Calu3 (cell line): ENCODE data around the gene GRB10. TPM values are rescaled to one million over a fixed set of nuclear protein-coding genes. Genes with fewer than 3 reads are reported as not detected.
A peak's percentile ranks its signal among the peaks of the same experiment; 100 is the strongest.

ENCODE experiments used
- BruUV-seq: library from RNA; stranded (reverse); fragments of 400-500 nt; replicated peaks from 2 replicates; lab custom pipeline; 2021; lab: Mats Ljungman, UMichigan
- CTCF ChIA-PET: fragments of 300-600 bp; sonication (Branson Sonifier 250); formaldehyde crosslinking; loops from one replicate; lab custom pipeline; 2022; ENCODE audit warnings: antibody characterized with exemption; lab: Charles Lee
- DNase-seq: peaks from one replicate; pipeline ENCODE4 v3.0.0; 2022
- H3K27ac Mint-ChIP-seq: one replicate; pipeline ENCODE4 v1.8.0; 2022; ENCODE audit warnings: mixed read lengths; ENCODE audit not compliant: unreplicated experiment
- H3K27me3 Mint-ChIP-seq: one replicate; pipeline ENCODE4 v1.8.0; 2022; ENCODE audit warnings: mixed read lengths; ENCODE audit not compliant: unreplicated experiment
- H3K36me3 Mint-ChIP-seq: one replicate; pipeline ENCODE4 v1.8.0; 2022; ENCODE audit warnings: mild to moderate bottlenecking, moderate library complexity, mixed read lengths; ENCODE audit not compliant: insufficient read depth, unreplicated experiment
- H3K4me1 Mint-ChIP-seq: one replicate; pipeline ENCODE4 v1.8.0; 2022; ENCODE audit warnings: mild to moderate bottlenecking, low read depth, mixed read lengths; ENCODE audit not compliant: unreplicated experiment
- H3K4me3 Mint-ChIP-seq: one replicate; pipeline ENCODE4 v1.8.0; 2022; ENCODE audit warnings: mild to moderate bottlenecking, low read depth, moderate library complexity, mixed read lengths; ENCODE audit not compliant: unreplicated experiment
- H3K9me3 Mint-ChIP-seq: one replicate; pipeline ENCODE4 v1.8.0; 2022; ENCODE audit warnings: low read depth, mixed read lengths; ENCODE audit not compliant: unreplicated experiment
- intact Hi-C: fragments of 100-400 bp; cut with micrococcal nuclease; formaldehyde crosslinking; loops from one replicate; pipeline ENCODE4 v1.10.0; 2022; ENCODE audit not compliant: unreplicated experiment
- total RNA-seq: library from RNA; stranded (reverse); gene quantifications from 2 replicates; pipeline ENCODE4 v1.2.3, GENCODE V29; 2022
- TF ChIP-seq, protein P1 (sequence below): fragments of 200-600 bp; IDR thresholded peaks from one replicate; pipeline ENCODE4 v1.8.0; 2022; ENCODE audit warnings: antibody characterized with exemption; ENCODE audit not compliant: unreplicated experiment

GRB10 gene
- total RNA-seq, 1 experiment from 2014 or later: 90.6 TPM

DNA sequence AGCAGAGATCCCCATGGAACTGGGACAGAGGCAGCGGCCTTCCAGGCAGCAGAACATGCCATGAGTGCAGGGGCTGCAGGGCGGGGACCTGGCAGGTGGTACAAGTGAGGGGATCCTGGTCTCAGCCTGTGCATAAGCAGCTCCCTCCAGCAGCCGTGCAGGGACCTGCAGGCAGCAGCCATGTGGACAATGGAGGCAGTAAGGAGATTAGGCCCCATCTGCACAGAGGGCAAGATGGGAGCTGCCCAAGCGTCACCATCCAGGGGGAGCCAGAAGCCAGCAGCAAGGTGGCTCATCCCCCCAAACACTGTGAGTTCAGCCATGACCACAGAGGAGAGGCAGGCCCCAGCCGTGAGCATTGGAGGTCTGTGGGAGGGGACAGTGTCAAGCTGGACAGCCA is 220.6 kb downstream of the GRB10 start:
- intact Hi-C loops: no loop called here
- Mint-ChIP-seq H3K27me3 (no peaks in the 10 kb centered on the region), H3K4me1 (peaks cover 26% of the 10 kb centered on the region), H3K36me3 (peaks cover 7% of the 10 kb centered on the region), H3K4me3 (no peak overlapping the region), H3K9me3 (no peaks in the 10 kb centered on the region), H3K27ac (no peak overlapping the region)
- DNase-seq: no peak
- CTCF ChIA-PET: interaction anchor here (0.6 kb wide), 2 partner anchors 114 to 787 kb away, joined by 3 to 5 read pairs; no protein-coding TSS in a partner anchor
- BruUV-seq: no TSS peak
- TF ChIP-seq, protein P1, sequence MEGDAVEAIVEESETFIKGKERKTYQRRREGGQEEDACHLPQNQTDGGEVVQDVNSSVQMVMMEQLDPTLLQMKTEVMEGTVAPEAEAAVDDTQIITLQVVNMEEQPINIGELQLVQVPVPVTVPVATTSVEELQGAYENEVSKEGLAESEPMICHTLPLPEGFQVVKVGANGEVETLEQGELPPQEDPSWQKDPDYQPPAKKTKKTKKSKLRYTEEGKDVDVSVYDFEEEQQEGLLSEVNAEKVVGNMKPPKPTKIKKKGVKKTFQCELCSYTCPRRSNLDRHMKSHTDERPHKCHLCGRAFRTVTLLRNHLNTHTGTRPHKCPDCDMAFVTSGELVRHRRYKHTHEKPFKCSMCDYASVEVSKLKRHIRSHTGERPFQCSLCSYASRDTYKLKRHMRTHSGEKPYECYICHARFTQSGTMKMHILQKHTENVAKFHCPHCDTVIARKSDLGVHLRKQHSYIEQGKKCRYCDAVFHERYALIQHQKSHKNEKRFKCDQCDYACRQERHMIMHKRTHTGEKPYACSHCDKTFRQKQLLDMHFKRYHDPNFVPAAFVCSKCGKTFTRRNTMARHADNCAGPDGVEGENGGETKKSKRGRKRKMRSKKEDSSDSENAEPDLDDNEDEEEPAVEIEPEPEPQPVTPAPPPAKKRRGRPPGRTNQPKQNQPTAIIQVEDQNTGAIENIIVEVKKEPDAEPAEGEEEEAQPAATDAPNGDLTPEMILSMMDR: no peak

DNA sequence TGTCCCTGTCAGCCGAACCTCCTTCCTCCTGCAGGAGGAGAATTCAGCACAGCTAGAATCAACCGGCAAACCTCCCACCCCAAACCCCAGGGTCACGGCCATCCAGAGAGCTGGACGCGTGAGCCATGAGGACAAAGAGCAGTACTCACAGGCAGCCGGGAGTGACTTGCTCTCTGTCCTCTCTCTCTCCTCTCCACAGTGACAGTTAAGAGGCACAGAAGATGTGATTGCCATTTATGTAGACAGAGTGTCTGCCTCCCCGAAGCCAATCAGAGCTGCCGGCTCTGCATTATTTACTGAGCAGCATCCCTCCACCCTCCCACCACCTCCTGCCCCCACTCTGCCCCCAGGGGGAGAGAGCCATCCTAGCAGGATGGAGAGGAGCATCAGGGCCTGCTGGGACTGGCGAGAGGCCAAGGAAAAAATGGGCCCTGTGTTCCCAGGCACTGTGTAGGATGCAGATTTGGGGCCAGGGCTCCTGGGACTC is 221.8 kb downstream of the GRB10 start:
- intact Hi-C loops: no loop called here
- no peak for DNase-seq
- TF ChIP-seq, protein P1: no peak
- peaks cover 5% of the 10 kb centered on the region for H3K36me3 Mint-ChIP-seq
- H3K4me3 Mint-ChIP-seq: no peak overlapping the region
- no peaks in the 10 kb centered on the region for H3K9me3 Mint-ChIP-seq
- CTCF ChIA-PET: no interaction called here
- peaks cover 21% of the 10 kb centered on the region for H3K4me1 Mint-ChIP-seq
- no peak overlapping the region for H3K27ac Mint-ChIP-seq
- H3K27me3 Mint-ChIP-seq: no peaks in the 10 kb centered on the region
- BruUV-seq: no TSS peak

DNA sequence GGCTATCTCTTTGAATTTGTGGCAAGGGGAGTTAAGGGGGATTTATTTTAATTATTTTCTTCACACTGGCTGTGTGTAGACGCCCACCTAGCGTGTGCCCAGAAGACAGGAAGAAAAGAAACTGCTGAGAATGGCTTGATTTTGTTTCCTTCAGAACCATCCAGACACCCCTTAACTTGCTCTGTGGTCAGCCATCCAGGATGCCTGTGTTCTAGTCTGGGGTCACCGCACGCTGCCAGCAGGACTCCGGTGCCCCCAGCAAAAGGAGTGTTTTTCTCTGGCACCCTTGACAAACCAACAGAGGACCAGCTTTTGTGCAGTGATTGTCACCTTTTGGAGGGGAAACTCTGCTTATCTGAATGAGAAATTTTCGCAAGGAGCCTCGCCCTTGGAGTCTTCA is 222.8 kb downstream of the GRB10 start:
- intact Hi-C loops: no loop called here
- DNase-seq: no peak

DNA sequence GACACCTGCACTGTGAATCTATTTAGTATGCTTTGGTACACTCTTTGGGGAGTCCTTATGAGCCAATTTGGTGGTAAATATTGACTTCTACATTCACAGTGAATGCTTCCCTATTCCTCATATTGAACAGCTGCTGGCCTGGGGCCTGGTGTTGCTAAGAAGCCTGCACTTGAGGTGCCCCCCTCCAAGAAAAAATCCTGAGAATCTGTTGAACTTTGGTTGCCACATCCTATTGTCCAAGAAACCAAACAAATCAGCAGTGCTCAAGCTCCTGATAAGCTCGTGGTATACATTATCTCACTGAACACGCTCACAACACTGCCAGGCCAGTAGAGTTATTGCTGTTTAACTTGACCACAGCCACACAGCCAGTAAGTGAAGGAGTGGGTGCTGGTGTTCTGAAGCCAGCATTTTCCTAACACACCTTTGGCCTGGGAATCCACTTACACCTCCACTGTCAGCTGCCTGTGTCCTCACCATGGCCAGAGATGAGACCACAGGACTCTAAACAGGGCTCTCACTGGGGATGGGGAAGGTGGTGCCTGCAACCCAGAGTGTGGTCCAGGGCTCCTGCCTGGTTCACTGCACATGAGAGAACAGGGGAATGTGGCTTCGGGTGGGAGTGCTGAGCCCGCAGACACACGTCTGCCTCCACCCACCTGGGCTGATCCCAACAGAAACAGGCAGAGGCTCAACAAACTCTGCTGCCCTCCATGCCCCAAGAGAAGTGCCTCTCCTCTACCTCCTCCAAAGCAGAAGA is 224.2 kb downstream of the GRB10 start:
- no peaks in the 10 kb centered on the region for H3K4me1 Mint-ChIP-seq
- CTCF ChIA-PET: no interaction called here
- no peak for DNase-seq
- no peaks in the 10 kb centered on the region for H3K36me3 Mint-ChIP-seq
- H3K27me3 Mint-ChIP-seq: no peaks in the 10 kb centered on the region
- no peaks in the 10 kb centered on the region for H3K9me3 Mint-ChIP-seq
- BruUV-seq: no TSS peak
- intact Hi-C loops: no loop called here
- H3K27ac Mint-ChIP-seq: peak overlapping the region; percentile 10
- TF ChIP-seq, protein P1: no peak
- H3K4me3 Mint-ChIP-seq: no peak overlapping the region

More for the DNA sequence above, 222.8 kb downstream of the GRB10 start:
- no peaks in the 10 kb centered on the region for H3K36me3 Mint-ChIP-seq
- CTCF ChIA-PET: no interaction called here
- H3K9me3 Mint-ChIP-seq: no peaks in the 10 kb centered on the region
- no peak overlapping the region for H3K27ac Mint-ChIP-seq
- no TSS peak for BruUV-seq
- no peak overlapping the region for H3K4me3 Mint-ChIP-seq
- TF ChIP-seq, protein P1: no peak
- peaks cover 11% of the 10 kb centered on the region for H3K4me1 Mint-ChIP-seq
- no peaks in the 10 kb centered on the region for H3K27me3 Mint-ChIP-seq
